HepG2 (cell line): ENCODE results near the gene DDR2. TPM values are rescaled to one million over a fixed set of nuclear protein-coding genes. Genes with fewer than 3 reads are reported as not detected.

ENCODE experiments used
- ATF2 ChIP-seq: sonication (generic); formaldehyde crosslinking; IDR thresholded peaks from 2 replicates; pipeline ENCODE4 v1.4.0; 2020; ENCODE audit warnings: missing genetic modification reagents
- ATF4 ChIP-seq, 2 experiments: fragments of 450-650 bp in 1 of 2; sonication (generic) in 1 of 2; formaldehyde crosslinking; IDR thresholded peaks; 2 replicates each; pipeline versions ENCODE4 v1.5.0 to v1.8.0; 2020 to 2022; ENCODE audit warnings: mild to moderate bottlenecking in 1 of 2, missing genetic modification reagents in 1 of 2
- MTERF4 ChIP-seq: sonication (generic); formaldehyde crosslinking; IDR thresholded peaks from 2 replicates; pipeline ENCODE4 v1.8.0; 2023; ENCODE audit warnings: mild to moderate bottlenecking, missing genetic modification reagents
- RFXAP ChIP-seq: sonication (generic); formaldehyde crosslinking; IDR thresholded peaks from 2 replicates; pipeline ENCODE4 v1.4.0; 2020; ENCODE audit warnings: missing genetic modification reagents, borderline replicate concordance
- TBP ChIP-seq: sonication (generic); formaldehyde crosslinking; IDR thresholded peaks from 2 replicates; pipeline ENCODE4 v1.5.0; 2020; ENCODE audit warnings: missing genetic modification reagents
- TIGD3 ChIP-seq: sonication (generic); formaldehyde crosslinking; IDR thresholded peaks from 2 replicates; pipeline ENCODE4 v1.5.1; 2020; ENCODE audit warnings: mild to moderate bottlenecking, missing genetic modification reagents, borderline replicate concordance
- ZFP36L2 ChIP-seq: sonication (generic); formaldehyde crosslinking; IDR thresholded peaks from 2 replicates; pipeline ENCODE4 v1.4.0; 2020; ENCODE audit warnings: missing genetic modification reagents
- ZNF337 ChIP-seq: sonication (generic); formaldehyde crosslinking; IDR thresholded peaks from 2 replicates; pipeline ENCODE4 v1.5.1; 2020; ENCODE audit warnings: missing genetic modification reagents, low read depth, mild to moderate bottlenecking, borderline replicate concordance
- ZNF674 ChIP-seq: sonication (generic); formaldehyde crosslinking; IDR thresholded peaks from 2 replicates; pipeline ENCODE4 v1.5.0; 2020; ENCODE audit warnings: low read depth, mild to moderate bottlenecking, missing genetic modification reagents
- ZNF713 ChIP-seq: sonication (generic); formaldehyde crosslinking; IDR thresholded peaks from 2 replicates; pipeline ENCODE4 v1.4.0; 2020; ENCODE audit warnings: mild to moderate bottlenecking, missing genetic modification reagents
- polyA plus RNA-seq, 8 experiments: library from polyadenylated mRNA; depleted of rRNA in 3 of 8; stranded (reverse) in 7 of 8; unstranded in 1 of 8; fragments of >200 nt; fragmentation: Illumina TruSeq in 4 of 8; extraction: Trizol in 4 of 8; gene quantifications; 2 replicates each; pipeline versions ENCODE4 v1.2.1 to v1.2.3, GENCODE V29; 2011 to 2016; ENCODE audit warnings: low read depth in 4 of 8, missing spikeins in 1 of 8, mixed read lengths in 1 of 8; ENCODE audit not compliant: insufficient read depth in 1 of 8
- total RNA-seq, 5 experiments: library from RNA; depleted of rRNA; stranded (reverse); fragments of >200 nt; fragmentation: Illumina TruSeq; extraction: Trizol; gene quantifications; 2 replicates each; pipeline ENCODE4 v1.2.3, GENCODE V29; 2016; ENCODE audit warnings: low read depth in 1 of 5

Gene DDR2
- total and polyA plus RNA-seq, 2 of the 13 experiments (the other 11 are each of a cell fraction or from before 2014, with no cell fraction given), result 0.36 to 0.38 TPM

GRCh38 chr1:162736633-162737067, 104.4 kb downstream of the DDR2 start (continued):
- no peak for TF ChIP-seq TIGD3
- TF ChIP-seq ZFP36L2 (CRISPR knock-in tag), result no peak
- TF ChIP-seq RFXAP (CRISPR knock-in tag), result no peak
- no peak for TF ChIP-seq ATF4 (CRISPR knock-in tag; IDR thresholded peaks at IDR 0.05)
- no peak for TF ChIP-seq MTERF4 (CRISPR knock-in tag)
- TF ChIP-seq ZNF674, result no peak
- TF ChIP-seq TBP (CRISPR knock-in tag), result no peak
- no peak for TF ChIP-seq ATF2 (CRISPR knock-in tag)
- TF ChIP-seq ZNF713 (CRISPR knock-in tag), result no peak
- TF ChIP-seq ZNF337 (CRISPR knock-in tag), result no peak
- TF ChIP-seq, all 625 proteins: peak for 0
